ENCODE measurements around the gene TK1. TPM values are rescaled to one million over a fixed set of nuclear protein-coding genes. Genes with fewer than 3 reads are reported as not detected.

The TK1 gene
- total RNA-seq, 2 donors from 2014 or later, result 149 to 181 TPM

- no peak overlapping the region for H3K4me3 Mint-ChIP-seq
- no peaks in the 10 kb centered on the region for H3K9me3 Mint-ChIP-seq
- H3K36me3 Mint-ChIP-seq (ENCODE audit: low read depth), result peaks cover 22% of the 10 kb centered on the region
- H3K4me1 Mint-ChIP-seq, result no peaks in the 10 kb centered on the region
- ATAC-seq (replicated peaks), result no peak
- no peak overlapping the region for H3K27ac Mint-ChIP-seq
- H3K27me3 Mint-ChIP-seq, result peaks cover 7% of the 10 kb centered on the region
Measured at GRCh38 chr17:78226055-78226758, 39.4 kb upstream of the TK1 start.

GRCh38 chr17:78225088-78225865 is 38.4 kb upstream of the TK1 start:
- Mint-ChIP-seq H3K4me3 (no peak overlapping the region), H3K9me3 (no peaks in the 10 kb centered on the region), H3K4me1 (no peaks in the 10 kb centered on the region), H3K36me3 (ENCODE audit: low read depth) (peaks cover 27% of the 10 kb centered on the region), H3K27ac (no peak overlapping the region), H3K27me3 (peaks cover under 1% of the 10 kb centered on the region)
- no peak for ATAC-seq (replicated peaks)

GRCh38 chr17:78224231-78225087 is 37.6 kb upstream of the TK1 start:
- H3K4me3 Mint-ChIP-seq, result no peak overlapping the region
- no peak overlapping the region for H3K27ac Mint-ChIP-seq
- no peaks in the 10 kb centered on the region for H3K4me1 Mint-ChIP-seq
- no peak for ATAC-seq (replicated peaks)
- no peaks in the 10 kb centered on the region for H3K27me3 Mint-ChIP-seq
- H3K9me3 Mint-ChIP-seq, result no peaks in the 10 kb centered on the region
- peaks cover 32% of the 10 kb centered on the region for H3K36me3 Mint-ChIP-seq (ENCODE audit: low read depth)

GRCh38 chr17:78223765-78224164 is 36.9 kb upstream of the TK1 start:
- peaks cover 39% of the 10 kb centered on the region for H3K36me3 Mint-ChIP-seq (ENCODE audit: low read depth)
- no peak for ATAC-seq (replicated peaks)
- H3K9me3 Mint-ChIP-seq, result no peaks in the 10 kb centered on the region
- no peaks in the 10 kb centered on the region for H3K4me1 Mint-ChIP-seq
- no peak overlapping the region for H3K27ac Mint-ChIP-seq
- no peak overlapping the region for H3K4me3 Mint-ChIP-seq
- no peaks in the 10 kb centered on the region for H3K27me3 Mint-ChIP-seq

- Mint-ChIP-seq H3K36me3 (ENCODE audit: low read depth) (peaks cover 43% of the 10 kb centered on the region), H3K27ac (no peak overlapping the region)
Measured at GRCh38 chr17:78223061-78223460, 36.2 kb upstream of the TK1 start.

GRCh38 chr17:78219396-78220150 is 32.7 kb upstream of the TK1 start:
- no peak overlapping the region for H3K4me3 Mint-ChIP-seq
- peaks cover 53% of the 10 kb centered on the region for H3K36me3 Mint-ChIP-seq (ENCODE audit: low read depth)
- no peaks in the 10 kb centered on the region for H3K9me3 Mint-ChIP-seq
- H3K27ac Mint-ChIP-seq, result no peak overlapping the region
- no peaks in the 10 kb centered on the region for H3K4me1 Mint-ChIP-seq
- no peaks in the 10 kb centered on the region for H3K27me3 Mint-ChIP-seq
- ATAC-seq (replicated peaks), result no peak

More at GRCh38 chr17:78223061-78223460, 36.2 kb upstream of the TK1 start:
- Mint-ChIP-seq H3K4me3 (no peak overlapping the region), H3K27me3 (no peaks in the 10 kb centered on the region), H3K9me3 (no peaks in the 10 kb centered on the region), H3K4me1 (no peaks in the 10 kb centered on the region)
- no peak for ATAC-seq (replicated peaks)

- H3K27ac Mint-ChIP-seq, result peak overlapping the region; percentile 59
- no peaks in the 10 kb centered on the region for H3K27me3 Mint-ChIP-seq
- H3K4me3 Mint-ChIP-seq, result peak overlapping the region; percentile 90
- ATAC-seq (replicated peaks), result no peak
- no peaks in the 10 kb centered on the region for H3K9me3 Mint-ChIP-seq
- peaks cover 24% of the 10 kb centered on the region for H3K36me3 Mint-ChIP-seq (ENCODE audit: low read depth)
- H3K4me1 Mint-ChIP-seq, result no peaks in the 10 kb centered on the region
Measured at GRCh38 chr17:78214706-78215061, 27.8 kb upstream of the TK1 start.

GRCh38 chr17:78214016-78214705 is 27.3 kb upstream of the TK1 start, which contains the start of gene BIRC5:
Gene BIRC5 (plus strand): TSS chr17:78214253. CDS start chr17:78214317, 64 bp downstream.
- peaks cover 19% of the 10 kb centered on the region for H3K36me3 Mint-ChIP-seq (ENCODE audit: low read depth)
- H3K4me1 Mint-ChIP-seq, result no peaks in the 10 kb centered on the region
- H3K9me3 Mint-ChIP-seq, result no peaks in the 10 kb centered on the region
- peak within 1 kb of the TSS; percentile 90 for H3K4me3 Mint-ChIP-seq
- ATAC-seq (replicated peaks), result peak; percentile 100
- no peaks in the 10 kb centered on the region for H3K27me3 Mint-ChIP-seq
- peak within 1 kb of the TSS; percentile 59 for H3K27ac Mint-ChIP-seq

- Mint-ChIP-seq H3K27me3 (no peaks in the 10 kb centered on the region), H3K36me3 (ENCODE audit: low read depth) (peaks cover 2% of the 10 kb centered on the region), H3K4me1 (no peaks in the 10 kb centered on the region), H3K9me3 (no peaks in the 10 kb centered on the region), H3K27ac (no peak overlapping the region), H3K4me3 (no peak overlapping the region)
- no peak for ATAC-seq (replicated peaks)
Measured at GRCh38 chr17:78211032-78211431, 24.2 kb upstream of the TK1 start.

GRCh38 chr17:78210111-78210510 is 23.3 kb upstream of the TK1 start:
- Mint-ChIP-seq H3K27me3 (no peaks in the 10 kb centered on the region), H3K36me3 (ENCODE audit: low read depth) (no peaks in the 10 kb centered on the region), H3K9me3 (no peaks in the 10 kb centered on the region), H3K4me1 (no peaks in the 10 kb centered on the region), H3K4me3 (no peak overlapping the region), H3K27ac (no peak overlapping the region)
- no peak for ATAC-seq (replicated peaks)

- H3K27me3 Mint-ChIP-seq, result no peaks in the 10 kb centered on the region
- no peaks in the 10 kb centered on the region for H3K4me1 Mint-ChIP-seq
- H3K36me3 Mint-ChIP-seq (ENCODE audit: low read depth), result no peaks in the 10 kb centered on the region
- H3K9me3 Mint-ChIP-seq, result no peaks in the 10 kb centered on the region
- H3K4me3 Mint-ChIP-seq, result no peak overlapping the region
- H3K27ac Mint-ChIP-seq, result no peak overlapping the region
- no peak for ATAC-seq (replicated peaks)
Measured at GRCh38 chr17:78208486-78208885, 21.6 kb upstream of the TK1 start.

GRCh38 chr17:78206298-78206697 is 19.4 kb upstream of the TK1 start:
- Mint-ChIP-seq H3K4me1 (no peaks in the 10 kb centered on the region), H3K27me3 (no peaks in the 10 kb centered on the region), H3K9me3 (no peaks in the 10 kb centered on the region), H3K36me3 (ENCODE audit: low read depth) (no peaks in the 10 kb centered on the region), H3K27ac (no peak overlapping the region), H3K4me3 (no peak overlapping the region)
- no peak for ATAC-seq (replicated peaks)

- no peaks in the 10 kb centered on the region for H3K9me3 Mint-ChIP-seq
- no peak overlapping the region for H3K4me3 Mint-ChIP-seq
- H3K27ac Mint-ChIP-seq, result no peak overlapping the region
- H3K36me3 Mint-ChIP-seq (ENCODE audit: low read depth), result no peaks in the 10 kb centered on the region
- H3K27me3 Mint-ChIP-seq, result no peaks in the 10 kb centered on the region
- ATAC-seq (replicated peaks), result no peak
- H3K4me1 Mint-ChIP-seq, result no peaks in the 10 kb centered on the region
Measured at GRCh38 chr17:78205124-78205775, 18.4 kb upstream of the TK1 start.
